GM18526 (cell line): Measurements from ENCODE around the gene GCK.

Source experiments
- POLR2A ChIP-seq: IDR thresholded peaks from 3 replicates; pipeline ENCODE4 v1.6.1; 2011; ENCODE audit not compliant: insufficient read length; ENCODE audit errors: extremely low read depth

The GCK gene

GRCh38 chr7:44133295-44133694 lies 55.9 kb downstream of the GCK start:
- TF ChIP-seq POLR2A = no peak

DNA sequence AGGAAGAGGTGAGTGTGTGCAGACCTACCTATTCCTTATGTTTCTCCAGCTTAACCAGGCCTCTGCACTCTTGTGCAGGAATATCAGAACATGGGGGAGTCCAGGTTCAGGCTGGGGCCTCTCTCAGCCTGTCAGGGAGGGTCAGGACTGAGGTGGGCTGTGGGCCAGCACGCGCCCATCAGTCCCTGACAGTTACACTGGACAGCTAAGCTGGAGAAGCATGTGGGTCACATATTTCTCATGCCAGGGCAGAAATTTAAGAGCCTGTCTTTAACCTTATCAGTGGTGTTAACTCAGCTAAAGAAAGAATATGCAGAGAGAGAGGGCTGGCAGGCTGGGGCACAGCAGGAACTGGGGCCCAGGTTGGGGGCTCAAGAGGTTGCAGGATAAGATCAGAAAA lies 57.2 kb downstream of the GCK start:
- no peak for TF ChIP-seq POLR2A

DNA sequence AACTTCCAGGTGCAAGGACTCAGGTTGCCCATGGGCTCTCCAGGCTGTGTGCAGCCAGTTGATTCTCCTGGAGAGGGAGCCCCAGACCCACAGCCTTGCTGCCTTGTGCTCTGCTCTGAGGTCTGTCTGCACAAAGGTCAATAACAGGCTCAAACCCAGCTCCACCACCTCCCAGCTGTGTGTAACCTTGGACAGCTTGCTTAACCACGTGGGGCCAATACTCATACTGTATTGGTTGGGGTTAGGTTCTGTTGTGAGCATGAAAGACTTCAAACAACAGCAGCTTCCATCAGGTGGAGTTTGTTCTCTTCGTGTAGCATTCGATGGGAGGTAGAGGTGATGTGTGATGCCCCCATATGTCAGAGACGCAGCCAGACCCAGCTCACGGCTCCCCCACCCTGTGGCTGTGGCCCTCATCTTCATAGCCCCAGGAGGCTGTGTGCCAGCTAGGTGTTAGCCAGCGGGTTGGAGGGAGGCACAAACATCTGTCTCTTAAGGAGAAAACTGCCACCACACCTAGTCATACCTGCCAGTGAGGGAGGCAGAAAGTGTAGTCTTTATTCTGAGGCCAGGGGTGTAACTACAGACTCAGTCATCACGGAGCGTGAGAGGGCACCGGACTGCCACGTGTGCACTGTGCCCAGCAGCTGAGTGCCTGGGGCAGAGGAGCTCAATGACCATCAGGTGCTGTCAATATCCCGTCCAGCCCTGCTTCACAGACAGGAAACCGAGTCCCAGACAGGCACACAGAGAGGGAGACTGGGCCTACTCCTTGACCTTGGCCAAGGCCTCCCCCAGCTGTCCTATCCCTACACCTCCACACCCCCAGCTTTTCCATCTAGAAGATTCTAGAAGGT lies 57.8 kb downstream of the GCK start:
- TF ChIP-seq POLR2A = no peak

DNA sequence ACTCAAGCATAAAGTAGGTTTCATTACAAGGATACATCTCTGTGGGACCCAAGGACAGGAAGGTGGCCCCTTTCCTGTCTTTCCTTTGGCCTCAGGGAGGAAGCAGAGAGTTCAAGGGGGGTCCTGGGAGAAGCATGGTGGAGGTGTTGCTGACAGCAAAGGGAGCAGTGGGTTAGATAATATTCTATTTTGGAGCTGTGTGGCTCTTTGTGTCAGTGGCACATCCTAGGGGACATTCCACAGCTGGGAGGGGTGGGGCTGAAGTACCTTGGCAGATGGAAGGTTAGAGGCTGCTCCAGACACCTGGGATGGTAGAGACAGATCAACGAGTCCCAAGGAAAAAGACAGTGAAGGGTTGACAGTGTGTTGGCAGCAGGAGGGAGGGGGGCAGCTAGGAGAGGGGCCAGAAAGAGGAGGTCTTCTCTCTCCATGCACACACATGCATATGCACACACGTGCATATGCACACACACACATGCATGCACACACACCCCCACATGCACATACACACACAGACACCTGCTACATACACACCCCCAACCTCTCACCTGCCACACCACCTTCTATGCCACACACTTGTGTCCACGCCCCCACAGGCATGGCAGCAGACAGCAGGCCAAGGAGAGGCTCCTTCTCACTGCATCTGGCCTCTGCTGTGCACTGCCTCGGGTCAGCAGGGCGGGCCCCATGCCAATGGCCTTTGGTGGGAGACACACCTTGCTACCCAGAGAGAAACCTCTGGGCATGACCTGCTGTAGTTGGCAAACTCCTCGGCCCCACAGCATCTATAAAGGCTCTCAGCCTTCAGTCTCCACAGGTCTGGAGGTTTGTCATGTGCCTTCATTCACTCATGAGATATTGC lies 60.3 kb downstream of the GCK start:
- no peak for TF ChIP-seq POLR2A

DNA sequence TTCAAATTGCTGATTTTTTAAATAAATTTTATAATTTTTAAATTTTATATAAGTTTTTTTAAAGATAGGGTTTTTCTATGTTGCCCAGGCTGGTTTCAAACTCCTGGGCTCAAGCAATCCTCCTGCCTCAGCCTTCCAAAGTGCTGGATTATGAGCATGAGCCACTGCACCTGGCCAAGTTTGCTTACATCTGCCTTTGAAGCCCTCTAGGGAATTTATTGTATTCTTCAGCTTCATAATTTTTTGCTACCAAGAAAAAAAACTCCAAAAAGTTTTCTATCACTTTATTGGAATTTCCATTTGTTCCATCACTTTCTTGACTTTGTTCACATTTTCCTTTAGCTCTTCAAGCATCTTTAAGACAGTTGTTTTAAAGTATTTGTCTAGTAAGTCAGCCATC lies 62.1 kb downstream of the GCK start:
- no peak for TF ChIP-seq POLR2A

DNA sequence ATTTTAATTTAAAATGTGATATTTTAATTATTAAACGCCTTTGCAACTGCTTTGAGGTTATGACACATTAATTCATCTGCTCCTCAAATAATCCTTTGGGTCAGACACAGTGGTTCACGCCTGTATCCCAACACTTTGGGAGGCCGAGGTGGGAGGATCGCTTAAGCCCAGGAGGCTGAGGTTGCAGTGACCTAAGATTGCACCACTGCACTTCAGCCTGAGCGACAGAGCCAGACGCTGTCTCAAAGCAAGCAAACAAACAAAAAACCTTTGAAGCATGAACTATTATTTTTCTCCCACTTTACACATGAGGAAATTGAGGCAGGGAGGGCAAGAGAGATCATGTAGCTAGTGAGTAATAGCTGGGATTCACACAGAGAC lies 64.4 kb downstream of the GCK start:
- TF ChIP-seq POLR2A = no peak

GRCh38 chr7:44123190-44124003 lies 65.8 kb downstream of the GCK start, which contains the start of gene POLD2:
Gene POLD2 (minus strand): TSS chr7:44123548. CDS start chr7:44122053, 1,495 bp downstream.
- TF ChIP-seq POLR2A = peak; percentile 62

DNA sequence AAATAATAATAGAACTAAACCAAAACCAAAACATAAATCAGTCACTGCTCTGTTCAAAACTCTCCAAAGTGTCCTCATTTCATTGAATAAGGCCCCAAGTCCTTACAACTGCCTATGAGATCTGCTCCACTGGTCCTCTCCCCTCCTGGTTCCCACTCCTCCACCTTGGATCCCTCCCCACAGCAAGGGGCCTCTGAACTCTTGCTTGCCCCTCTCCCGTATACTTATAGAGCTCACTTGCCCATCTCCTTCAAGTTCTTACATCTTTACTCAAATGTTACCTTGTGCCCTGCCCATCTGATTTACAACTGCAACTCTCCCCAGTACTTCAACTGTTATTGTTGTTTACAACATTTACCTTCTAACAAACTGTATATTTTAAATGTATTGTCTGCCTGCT lies 66.7 kb downstream of the GCK start:
- TF ChIP-seq POLR2A = no peak

GRCh38 chr7:44121761-44122420 lies 67.3 kb downstream of the GCK start:
- TF ChIP-seq POLR2A = no peak

- TF ChIP-seq POLR2A = no peak
Measured at GRCh38 chr7:44120395-44120794, 68.8 kb downstream of the GCK start.

GRCh38 chr7:44119829-44120380 lies 69.3 kb downstream of the GCK start:
- no peak for TF ChIP-seq POLR2A

DNA sequence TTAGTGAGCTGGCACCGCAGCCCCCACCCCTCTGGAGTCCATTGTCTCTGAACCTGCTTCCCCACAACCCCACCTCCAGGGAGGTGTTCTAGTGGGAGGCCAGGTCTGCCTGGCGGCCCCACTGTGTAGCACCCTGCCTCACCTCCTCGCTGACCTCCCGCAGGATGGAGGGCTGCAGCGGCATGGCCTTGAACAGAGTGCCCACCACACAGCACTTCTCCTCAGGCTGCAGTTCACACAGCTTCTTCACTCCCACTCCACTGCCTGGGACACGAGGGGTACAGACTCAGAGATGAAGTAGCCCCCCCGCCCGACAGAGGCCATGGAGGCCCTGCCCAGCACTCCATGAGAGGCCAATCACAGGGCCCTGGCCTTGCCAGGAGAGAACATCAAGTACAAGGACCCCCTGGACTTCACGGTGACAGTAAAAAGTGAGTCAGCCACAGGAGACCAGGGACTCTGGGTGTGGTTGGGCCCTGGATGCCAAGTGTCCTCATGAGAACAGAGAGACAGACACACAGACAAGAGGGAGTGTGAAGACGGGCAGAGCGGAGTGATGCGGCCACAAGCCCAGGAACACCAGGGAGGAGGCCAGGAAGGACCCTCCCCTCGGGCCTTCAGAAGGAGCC lies 71.3 kb downstream of the GCK start:
- TF ChIP-seq POLR2A = no peak

DNA sequence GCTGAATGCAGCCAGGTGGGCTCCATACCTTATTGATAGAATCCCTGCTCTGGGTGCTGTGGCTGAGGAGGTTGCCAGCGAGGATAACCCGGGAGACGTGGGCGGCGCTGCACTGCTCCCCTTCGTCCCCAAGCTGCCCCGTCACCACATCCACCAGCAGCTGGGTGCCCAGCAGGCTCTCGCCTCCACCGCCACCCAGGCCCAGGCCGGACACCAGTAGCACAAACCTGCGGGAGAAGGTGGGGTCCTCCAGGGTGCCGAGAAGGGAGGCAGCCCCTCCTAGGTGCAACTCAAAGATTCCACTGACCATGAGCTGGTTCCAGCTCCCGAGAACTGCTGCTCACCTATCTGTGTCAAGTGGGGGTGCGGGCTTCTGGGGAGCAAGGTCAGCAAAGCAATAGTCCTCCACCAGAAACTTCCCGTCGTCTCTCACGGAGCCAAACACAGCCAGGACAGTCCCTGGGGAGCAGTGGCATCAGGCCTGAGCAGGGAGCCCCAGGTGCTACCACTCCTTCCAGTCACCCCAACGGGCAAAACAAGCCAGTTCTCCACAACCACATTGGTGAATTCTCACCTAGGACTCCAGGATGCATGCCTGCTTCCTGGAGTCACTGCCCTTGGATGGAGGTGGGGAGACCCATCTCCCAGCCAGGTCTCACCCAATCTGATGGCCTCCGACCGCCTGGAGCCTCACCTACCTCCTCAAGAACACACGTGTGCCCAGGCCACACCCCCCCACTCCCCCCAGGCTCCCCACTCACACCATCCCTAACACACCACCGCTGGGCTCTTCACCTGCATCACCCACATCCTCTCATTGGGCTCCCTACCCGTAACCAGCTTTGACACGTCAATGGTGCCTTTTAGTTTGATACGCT lies 72.2 kb downstream of the GCK start:
- no peak for TF ChIP-seq POLR2A
